Endothelial cell of umbilical vein (primary cell): Measurements from ENCODE around the gene LIMD2.

Experiments used
- CTCF ChIP-seq, 2 donors: IDR thresholded peaks; 1 replicate in 1 of 2; 2 replicates in 1 of 2; pipeline ENCODE4 v1.5.1; 2011; ENCODE audit warnings: low read length in 2 of 2, mild to moderate bottlenecking in 2 of 2, moderate library complexity in 2 of 2, control low read depth in 1 of 2, inconsistent platforms in 1 of 2, low read depth in 1 of 2; ENCODE audit not compliant: insufficient read depth in 1 of 2; ENCODE audit errors: extremely low read depth in 1 of 2
- EZH2 ChIP-seq: IDR thresholded peaks from 2 replicates; pipeline ENCODE4 v1.6.1; 2012; ENCODE audit warnings: borderline replicate concordance, low read depth, mild to moderate bottlenecking, moderate library complexity, low read length, inconsistent platforms; ENCODE audit not compliant: severe bottlenecking
- FOS ChIP-seq: IDR thresholded peaks from 2 replicates; pipeline ENCODE4 v1.6.1; 2011; ENCODE audit warnings: mild to moderate bottlenecking, low read length, moderate library complexity, borderline replicate concordance; ENCODE audit not compliant: insufficient read depth
- POLR2A ChIP-seq: IDR thresholded peaks from 2 replicates; pipeline ENCODE4 v1.6.1; 2012; ENCODE audit warnings: low read depth, mild to moderate bottlenecking, control low read depth, low read length
- POLR2AphosphoS5 ChIP-seq: IDR thresholded peaks from 2 replicates; pipeline ENCODE4 v1.6.1; 2012; ENCODE audit warnings: low read depth, mild to moderate bottlenecking, control low read depth, low read length, moderate library complexity; ENCODE audit not compliant: insufficient read depth

- TF ChIP-seq CTCF (IDR thresholded peaks at IDR 0.05; ENCODE audit: extremely low read depth in 1 of 2, insufficient read depth in 1 of 2, low read depth in 1 of 2, low read length in 2 of 2) (no peak), POLR2A (no peak), POLR2AphosphoS5 (no peak), EZH2 (no peak), FOS (no peak)
Observed at GRCh38 chr17:63686138-63686685, 13.7 kb downstream of the LIMD2 start.
